Stimulated activated CD8-positive, alpha-beta memory T cell treated with anti-CD3 and anti-CD28 coated beads, Interleukin-4, amount 100 ng/mL, for 1 hour (primary cell): ENCODE measurements around the gene IFT122.

Experiments
- DNase-seq, 2 donors: peaks; one replicate each; pipeline ENCODE4 v3.0.0-alpha.2; 2020; ENCODE audit warnings: low read depth in 2 of 2, low spot score in 1 of 2

The IFT122 gene

DNA sequence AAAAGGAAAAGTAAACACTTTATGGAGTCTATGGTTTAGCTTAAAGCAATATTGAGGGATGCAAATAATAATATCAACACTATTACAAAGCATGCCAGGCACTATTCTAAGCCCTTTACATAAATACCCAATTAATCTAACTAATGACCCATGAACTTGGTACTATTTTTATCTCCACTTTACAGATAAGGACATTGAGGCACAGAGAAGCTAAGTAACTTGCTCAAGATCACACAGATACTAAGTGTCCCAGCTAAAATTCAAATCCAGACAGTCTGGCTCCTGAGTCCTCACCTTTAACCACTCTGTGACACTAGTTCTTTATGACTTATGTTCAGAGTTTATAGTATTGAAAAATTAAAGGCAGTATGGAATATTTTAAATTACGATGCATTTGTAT, 5.9 kb upstream of the IFT122 start:
- no peak for DNase-seq

DNA sequence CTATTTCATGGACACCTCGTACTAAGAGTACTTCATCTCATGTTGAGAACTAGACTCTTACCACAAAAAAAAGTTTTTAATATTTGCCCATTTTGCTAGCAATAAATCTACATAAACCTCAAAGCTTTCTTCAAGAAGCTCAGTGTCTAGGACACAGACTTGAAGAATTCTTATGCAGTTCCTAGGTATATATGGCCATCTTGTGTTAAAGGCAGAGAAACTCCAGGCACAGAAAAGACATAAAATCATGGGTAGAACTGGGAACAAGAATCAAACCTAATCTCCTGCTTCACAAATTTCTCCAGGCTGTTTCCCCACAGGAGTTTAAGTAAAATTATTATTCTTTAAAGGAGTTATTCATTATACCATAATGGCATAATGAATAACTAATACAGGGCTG, 4.7 kb upstream of the IFT122 start:
- DNase-seq = no peak

DNA sequence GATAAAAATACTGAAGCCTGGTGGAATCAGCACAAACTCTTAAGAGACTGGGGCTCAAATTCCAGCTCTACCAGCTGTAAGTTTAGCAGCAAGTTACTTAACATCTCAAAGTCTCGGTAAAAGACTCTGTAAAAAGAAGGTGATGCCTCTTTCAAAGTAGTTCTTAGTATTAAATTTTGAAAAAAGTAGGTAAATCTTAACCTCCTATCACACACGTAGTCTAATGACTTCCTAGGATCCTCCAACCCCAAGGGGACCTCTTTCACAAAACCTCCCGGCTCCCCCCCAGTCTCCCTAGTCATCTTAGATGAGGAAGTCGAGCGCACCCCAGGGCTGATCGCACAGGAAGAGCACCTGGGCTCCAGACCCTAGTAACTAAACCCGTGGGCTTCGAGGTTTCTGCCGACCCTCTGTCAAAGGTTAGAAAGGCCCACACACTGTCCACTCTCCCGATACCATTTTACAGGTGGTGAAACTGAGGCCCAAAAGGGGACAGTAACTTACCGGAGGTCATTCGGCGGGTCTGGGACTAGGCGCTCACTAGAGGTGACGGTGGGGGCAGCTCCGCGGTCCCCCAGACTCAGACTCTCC, 703 bp upstream of the IFT122 start:
- DNase-seq = peak; percentile 9 to 14

DNA sequence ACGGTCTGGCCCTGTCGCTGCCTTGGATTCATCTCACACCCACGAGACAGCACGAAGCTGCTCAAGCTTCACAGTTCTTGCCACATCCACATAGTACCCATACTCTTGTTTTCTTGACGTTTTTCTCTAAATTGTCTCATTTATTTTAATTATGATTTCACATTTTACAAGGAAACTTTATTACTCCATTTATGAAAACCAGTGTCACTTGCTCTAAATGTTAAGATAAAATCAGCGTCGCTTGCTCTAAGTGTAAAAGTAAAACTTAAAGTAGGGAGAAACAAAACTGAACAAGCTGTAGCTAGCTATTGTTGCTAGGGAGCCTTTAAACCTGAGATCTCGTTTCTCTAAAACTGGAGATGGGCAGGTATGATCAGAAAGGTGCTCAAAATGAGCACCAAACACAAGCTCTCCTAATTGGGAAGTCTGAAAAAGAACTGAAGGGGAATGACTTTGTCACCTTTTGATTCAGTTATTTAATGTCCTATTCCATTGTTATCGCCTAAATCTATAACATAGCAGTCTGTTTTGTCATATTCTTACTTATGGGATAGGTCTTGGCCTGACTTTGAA, 680 bp downstream of the IFT122 start:
- no peak for DNase-seq

DNA sequence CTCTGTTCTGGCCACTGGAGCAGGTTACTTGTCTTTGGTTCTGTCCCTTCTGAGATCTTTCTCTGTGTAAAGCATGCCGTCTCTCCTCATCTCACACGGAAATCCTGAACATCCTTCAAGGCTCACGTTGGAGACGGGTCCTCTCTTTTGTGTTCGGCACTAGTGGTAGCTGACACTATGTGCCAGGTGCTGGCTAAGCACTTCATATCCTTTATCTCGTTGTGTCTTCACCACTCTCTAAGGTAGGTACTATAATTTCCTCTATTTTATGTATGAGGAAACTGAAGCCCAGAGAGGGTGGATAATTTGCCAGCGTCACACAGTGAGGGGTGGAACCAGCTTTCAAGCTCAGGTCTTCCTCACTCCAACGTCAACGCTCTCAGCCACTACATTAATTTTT, 1.2 kb downstream of the IFT122 start:
- DNase-seq = no peak

DNA sequence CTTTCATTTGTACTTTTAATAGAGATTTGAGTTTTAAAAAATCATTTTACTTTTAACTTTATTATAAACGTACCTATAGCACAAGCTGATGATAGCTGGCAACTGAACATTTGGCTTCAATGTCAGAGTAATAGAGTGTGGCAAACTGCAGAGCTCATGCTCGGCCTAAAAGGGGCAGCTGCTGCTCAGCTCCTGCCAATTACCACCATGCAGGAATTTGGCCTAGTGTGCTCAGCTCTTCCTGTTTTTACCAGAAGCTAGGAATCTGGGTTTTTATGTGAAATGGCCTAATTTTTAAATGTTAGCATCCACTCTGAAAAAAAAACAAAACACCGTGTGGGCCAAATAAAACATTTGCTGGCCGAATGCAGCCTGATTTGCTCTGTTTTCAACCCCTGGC, 1.8 kb downstream of the IFT122 start:
- no peak for DNase-seq

DNA sequence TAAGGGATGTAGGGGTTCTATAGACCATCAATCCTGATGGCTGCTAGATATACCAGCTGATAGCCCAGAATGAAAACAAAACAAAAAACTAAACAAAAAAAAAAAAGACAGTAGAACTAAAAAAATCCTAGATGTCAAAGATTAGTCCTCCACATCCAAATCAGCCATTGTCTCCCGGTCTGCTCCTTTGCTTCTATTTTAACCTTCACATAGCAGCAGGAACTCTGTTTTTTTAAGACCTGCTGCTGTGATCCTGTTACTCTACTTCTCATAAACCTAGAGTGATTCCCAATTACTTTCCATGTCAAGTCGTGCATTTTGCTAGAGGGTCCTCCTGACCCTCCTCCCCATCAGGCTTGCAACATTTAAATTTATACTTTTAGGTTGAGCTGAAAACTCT, 2.5 kb downstream of the IFT122 start:
- DNase-seq = no peak

DNA sequence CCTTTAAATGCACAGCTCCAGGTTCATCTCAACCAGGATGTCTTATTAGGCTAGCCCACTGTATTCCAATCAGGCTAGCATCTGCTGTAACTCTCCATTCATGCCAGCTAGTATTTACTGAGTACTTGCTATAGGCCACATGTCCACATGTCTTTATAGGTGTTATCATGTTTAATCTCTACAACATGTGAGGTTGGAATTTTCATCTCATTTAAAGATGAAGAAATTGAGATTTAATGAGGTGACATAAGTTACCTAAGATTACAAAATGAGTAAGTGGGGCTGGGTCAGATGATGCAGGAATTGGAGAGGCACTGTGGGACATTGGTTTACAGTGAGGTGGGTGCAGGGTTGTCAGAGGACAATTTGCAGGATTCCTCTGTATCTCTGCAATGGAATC, 2.9 kb downstream of the IFT122 start:
- no peak for DNase-seq

DNA sequence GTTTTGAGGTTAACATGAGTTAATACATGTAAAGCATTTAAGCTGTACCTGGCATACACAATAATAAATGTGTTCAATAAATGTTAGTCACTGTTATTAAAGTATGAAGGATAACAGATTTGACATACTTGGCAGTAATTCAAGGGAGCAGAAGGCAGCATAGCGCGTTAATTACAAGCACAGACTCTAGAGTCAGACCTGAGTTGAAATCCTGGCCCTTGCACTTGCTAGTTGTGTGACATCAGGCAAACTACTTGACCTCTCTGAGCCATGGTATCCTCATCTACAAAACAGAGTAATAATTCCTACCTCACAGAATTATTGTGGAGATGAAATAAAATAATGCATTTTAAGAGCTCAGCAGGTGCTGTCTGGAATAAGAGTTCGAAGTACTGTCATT, 5.4 kb downstream of the IFT122 start:
- DNase-seq = no peak

DNA sequence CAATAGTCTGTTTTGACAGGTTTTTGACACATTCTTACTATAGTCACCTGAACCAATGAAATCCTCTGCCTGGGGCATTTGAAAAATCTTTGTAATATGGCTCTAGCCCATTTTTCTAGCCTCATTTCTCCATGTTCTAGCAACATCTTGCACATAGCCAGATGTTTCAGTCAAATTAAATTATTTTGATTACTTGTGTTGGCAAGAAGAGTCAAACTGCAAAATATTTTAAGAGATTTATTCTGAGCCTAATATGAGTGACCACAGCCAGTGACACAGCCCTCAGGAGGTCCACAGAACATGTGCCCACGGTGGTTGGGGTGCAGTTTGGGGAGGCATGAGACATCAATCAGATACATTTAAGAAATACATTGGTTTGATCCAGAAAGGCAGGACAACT, 6.9 kb downstream of the IFT122 start:
- DNase-seq = no peak

DNA sequence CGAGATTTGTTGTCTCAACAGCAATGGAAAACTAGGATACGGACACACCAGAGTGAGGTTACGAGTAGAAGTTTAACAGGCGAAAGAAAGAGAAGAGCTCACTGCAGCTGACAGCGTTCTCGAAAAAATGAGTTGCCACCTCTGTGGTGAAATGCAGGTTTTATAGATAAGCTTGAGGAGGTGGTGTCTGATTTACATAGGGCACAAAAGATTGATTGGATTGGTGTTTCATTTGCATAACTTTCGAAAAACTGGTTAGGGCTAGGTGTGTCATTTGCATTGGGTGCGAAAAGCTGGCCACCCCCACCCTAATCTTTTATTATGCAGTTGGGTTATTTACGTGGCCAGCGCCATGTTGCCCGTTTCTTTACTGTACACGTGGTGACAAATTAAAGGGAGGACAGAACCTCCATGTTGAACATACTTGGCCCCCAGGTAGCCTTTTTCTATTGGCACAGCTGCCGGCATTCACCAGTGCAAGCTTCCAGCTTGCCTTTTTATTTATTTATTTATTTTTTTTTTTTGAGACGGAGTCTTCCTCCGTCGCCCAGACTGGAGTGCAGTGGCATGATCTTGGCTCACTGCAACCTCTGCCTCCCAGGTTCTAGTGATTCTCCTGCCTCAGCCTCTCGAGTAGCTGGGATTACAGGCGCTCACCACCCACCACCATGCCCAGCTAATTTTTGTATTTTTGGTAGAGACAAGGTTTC, 8.3 kb downstream of the IFT122 start:
- no peak for DNase-seq

DNA sequence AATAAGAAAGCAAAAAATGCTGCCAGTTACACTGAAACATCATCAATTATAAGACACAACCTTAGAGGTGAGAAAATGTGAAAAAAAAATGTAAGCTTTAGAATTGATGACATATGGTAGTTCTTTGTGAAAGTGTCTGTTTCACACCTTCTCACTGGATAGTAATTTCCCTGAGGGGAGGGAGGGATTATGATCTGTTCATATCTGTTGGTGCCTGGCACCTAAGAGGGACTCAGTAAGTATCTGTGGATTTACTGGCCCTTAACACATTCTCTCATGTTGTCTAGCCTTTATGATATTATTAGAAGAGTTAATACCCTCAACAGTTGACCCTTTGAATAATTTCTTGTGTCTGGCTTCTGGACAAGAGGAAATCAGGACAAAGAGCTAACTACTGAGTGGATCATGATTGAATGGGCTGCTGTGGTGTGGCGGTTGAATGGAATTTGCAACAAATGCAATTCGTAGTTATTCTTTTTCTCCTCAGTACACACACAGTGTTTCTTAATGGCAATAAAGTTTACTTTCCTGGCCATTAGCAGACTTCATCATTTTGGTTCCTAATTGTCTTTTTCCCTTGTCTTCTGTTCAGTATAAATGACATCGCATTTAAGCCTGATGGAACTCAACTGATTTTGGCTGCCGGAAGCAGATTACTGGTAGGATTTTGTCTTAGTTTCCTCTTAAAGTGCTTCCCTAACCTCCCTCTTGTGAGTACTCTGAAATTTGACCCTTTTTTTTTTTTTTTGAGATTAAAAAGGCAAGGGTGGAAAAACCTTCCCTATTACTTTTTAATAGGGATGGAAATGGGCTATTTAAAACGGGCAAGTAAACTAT, 9.5 kb downstream of the IFT122 start:
- no peak for DNase-seq

DNA sequence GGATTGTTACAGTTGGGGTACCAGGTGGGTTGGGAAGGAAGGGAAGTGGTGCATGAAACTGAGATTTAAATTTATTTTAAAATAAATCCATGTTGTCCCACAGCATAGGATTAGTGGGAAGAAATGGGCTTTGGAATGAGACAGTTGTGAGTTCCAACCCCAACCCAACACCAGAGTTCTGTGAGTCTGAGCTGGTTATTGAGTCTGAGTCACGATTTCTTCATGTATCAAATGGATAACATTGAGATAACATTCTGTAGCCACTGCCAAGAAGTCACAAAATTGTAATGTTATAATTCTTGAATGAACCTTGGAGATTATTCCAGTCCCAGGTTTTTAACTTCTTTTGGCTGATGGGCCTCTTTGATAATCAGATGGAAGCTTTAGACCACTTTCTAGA, 13.7 kb downstream of the IFT122 start:
- no peak for DNase-seq

DNA sequence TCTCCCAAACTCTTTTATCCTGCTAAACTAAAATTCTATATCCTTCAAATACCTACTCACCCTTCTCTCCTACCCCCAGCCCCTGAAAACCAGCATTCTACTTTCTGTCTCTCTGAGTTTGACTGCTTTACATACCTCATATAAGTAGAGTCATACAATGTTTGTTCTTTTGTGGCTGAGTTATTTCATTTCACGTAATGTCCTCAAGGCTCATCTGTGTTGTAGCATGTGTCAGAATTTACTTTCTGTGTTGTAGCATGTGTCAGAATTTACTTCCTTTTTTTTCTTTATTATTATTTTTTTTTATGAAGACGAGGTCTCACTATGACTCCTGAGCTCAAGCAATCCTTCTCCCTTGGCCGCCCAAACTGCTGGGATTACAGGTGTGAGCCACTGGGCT, 20.1 kb downstream of the IFT122 start:
- DNase-seq = no peak

DNA sequence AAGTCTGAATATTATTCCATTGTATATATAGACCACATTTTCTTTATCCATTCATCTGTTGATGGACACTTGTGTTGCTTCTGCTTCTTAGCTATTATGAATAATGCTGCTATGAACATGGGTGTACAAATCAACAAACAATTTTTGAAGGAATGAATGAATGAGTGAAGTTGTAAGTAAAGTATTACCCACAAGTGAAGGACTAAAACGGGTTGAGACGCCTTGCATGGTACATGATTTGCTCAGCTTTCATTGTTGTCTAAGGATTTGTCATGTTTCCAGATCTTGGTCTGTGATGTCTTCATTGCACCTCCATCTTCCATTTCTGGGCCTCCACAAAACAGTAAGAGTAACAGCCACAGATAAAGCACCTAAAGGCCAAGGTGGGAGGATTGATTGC, 20.5 kb downstream of the IFT122 start:
- DNase-seq = no peak

DNA sequence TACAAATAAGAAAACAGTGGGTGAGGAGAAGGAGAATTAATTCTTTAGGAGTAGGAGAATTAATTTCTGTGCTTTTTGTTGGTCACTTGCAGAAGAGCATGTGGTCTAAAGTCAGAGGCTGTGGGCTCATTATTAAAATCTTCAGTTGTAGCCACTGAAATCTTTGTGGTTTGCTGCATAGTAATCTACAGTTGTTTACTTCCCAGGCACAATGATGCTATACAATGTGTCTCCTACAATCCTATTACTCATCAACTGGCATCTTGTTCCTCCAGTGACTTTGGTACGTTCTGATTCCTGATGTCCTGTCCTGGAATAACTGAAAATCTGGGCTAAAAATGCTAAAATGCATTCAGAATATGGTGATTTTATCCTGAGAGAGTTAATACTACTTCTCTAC, 21.0 kb downstream of the IFT122 start:
- no peak for DNase-seq

DNA sequence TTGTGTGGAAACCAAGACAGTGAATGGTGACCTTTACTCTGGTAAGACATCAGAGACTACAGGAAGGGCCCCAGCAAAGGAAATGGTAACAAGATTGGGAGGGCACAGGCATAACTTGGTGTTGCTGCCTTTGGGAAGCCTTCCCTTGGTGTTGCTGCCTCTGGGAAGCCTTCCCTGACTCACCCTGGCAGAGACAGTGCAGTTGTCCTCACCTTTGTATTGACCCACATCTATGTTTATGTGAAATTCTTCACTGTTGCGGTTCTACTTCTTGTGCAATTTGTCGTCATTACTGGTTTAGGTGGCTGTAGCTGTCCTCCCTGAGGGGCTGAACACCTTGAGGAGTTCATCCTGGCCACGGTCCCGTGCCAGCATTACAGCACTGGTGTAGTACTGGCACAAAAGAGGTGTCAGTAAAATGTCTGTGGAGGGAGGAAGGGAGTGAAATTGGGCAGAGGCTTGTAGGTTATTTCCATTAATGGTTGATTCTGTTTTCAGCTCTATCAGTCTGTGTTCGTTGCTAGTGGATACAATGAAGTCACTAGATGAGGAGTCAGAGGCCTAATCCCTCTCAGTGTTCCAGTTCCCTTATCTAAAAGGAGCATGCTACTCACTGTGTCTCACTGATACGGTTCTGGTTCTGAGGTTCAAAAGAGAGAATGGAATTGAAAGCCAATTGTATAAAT, 21.6 kb downstream of the IFT122 start:
- DNase-seq = no peak

DNA sequence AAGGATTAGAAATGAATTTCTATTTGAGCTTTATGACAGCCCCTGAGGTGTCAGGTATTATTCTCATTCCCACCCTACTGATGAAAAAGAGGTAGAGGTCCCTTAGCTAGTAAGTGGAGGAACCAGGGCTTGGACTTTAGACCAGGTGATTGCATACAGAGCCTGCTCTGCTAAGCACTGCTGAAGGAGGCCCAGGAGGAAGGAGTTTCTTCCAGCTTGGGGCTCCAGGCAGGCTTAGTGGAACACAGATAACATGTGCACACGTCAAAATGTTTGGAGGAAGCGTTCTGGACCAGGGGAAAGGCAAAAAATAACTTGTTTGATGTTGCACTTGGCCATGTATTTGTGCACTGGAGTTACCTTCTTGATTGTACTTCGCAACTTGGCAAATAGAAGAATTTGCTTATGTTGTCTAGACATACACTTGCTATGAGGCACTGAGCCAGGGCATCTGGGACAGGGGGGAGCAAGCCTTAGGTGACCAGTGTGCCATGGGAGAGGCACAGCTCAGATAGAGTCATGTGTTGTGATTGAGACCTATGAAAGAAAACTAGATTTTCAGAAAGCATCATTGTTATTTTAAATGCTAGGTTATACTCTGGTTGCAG, 22.4 kb downstream of the IFT122 start:
- DNase-seq = no peak

DNA sequence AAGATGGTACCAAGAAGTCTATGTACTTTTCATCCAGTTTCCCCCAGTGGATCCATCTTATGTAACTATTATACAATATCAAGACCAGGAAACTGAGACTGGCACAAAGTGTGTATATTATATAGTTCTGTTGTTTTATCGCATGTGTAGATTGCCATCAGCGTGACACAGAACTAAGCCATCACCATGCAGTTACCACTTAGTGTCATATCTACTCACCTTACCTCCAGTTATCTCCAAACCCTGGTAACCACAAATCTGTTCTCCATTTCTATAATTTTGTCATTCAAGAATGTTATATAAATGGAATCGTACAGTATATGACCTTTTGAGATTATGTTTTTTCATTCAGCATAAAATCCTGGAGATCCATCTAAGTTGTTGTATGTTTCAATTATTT, 23.1 kb downstream of the IFT122 start:
- no peak for DNase-seq

DNA sequence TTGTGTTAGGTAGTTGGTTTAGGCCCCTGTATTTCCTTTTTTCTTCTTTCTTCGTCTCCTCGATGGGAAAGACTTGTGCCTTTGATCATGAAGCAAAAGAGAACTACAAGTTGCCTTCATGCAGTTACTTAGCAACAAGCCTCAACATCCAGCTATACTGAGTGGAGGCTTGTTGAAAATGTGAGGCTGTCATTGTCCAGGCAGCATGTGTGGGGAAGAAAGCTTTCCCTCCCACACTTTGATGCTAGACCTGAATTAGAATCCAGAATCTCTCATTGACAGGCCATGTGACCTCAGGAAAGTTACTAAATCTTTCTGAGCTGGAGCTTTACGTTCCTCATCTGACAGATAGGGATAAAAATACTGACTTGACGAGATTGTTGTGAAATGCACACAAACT, 23.7 kb downstream of the IFT122 start:
- DNase-seq = no peak

DNA sequence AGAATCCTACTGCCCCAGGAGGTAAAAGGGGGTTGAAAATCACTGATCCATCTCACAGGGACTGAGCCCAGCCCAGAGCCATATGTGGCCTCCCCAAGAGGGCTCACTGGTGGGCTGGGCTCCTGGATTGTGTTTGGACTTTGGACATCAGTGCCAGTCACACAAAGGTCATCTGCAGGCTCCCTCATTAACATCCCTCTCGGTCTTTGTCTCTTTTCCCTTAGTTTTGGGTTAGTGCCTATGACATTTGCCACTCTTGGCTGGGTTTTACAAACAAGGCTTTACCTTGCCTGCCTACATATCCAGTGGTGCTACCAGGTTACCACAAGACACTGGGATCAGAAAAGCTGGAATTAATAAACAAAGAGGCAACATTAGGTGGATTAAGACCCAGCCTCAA, 27.9 kb downstream of the IFT122 start:
- no peak for DNase-seq
